ENCODE measurements around the gene PRR23E. TPM values are rescaled to one million over a fixed set of nuclear protein-coding genes. Genes with fewer than 3 reads are reported as not detected.

Gene PRR23E
- total RNA-seq, 2 donors from 2014 or later = not detected

DNA sequence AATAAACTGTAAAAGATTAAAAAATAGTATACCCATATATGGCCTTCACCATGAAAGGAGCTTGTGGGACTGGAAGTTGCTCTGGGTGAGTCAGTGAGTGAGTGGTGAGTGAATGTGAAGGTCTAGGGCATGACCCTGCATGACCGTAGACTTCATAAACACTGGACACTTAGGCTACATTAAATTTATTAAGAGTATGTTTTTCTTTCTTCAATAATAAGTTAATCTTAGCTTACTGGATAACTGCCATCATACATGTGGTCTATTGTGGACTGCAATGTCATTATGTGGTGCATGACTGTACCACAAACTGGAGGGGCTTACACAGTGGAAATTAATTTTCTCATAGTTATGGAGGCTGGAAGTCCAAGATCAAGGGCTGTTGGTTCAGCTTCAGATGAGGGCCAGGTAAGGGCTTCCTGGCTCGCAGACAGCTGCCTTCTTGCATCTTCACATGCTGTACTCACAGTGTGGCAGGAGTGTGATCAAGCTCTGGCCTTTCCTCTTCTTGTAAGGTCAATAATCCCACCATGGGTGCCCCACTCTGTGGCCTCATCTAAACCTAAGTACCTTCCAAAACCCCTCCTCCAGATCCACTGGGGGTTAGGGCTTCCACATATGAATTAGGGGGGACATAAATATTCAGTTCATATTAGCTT lies 40.8 kb upstream of the PRR23E start:
- ATAC-seq = no peak
- intact Hi-C loops (cut with DNase I) = no loop called here
- Histone ChIP-seq H3K36me3 (replicated peaks in 1 of 2; ENCODE audit: insufficient read depth in 1 of 2, low read depth in 2 of 2) (no peaks in the 10 kb centered on the region), H3K4me1 (no peaks in the 10 kb centered on the region), H3K9me3 (no peaks in the 10 kb centered on the region), H3K27me3 (peaks cover 0 to 12% of the 10 kb centered on the region in 2 donors), H3K4me3 (no peak overlapping the region), H3K27ac (no peak overlapping the region)
- TF ChIP-seq, protein P1, sequence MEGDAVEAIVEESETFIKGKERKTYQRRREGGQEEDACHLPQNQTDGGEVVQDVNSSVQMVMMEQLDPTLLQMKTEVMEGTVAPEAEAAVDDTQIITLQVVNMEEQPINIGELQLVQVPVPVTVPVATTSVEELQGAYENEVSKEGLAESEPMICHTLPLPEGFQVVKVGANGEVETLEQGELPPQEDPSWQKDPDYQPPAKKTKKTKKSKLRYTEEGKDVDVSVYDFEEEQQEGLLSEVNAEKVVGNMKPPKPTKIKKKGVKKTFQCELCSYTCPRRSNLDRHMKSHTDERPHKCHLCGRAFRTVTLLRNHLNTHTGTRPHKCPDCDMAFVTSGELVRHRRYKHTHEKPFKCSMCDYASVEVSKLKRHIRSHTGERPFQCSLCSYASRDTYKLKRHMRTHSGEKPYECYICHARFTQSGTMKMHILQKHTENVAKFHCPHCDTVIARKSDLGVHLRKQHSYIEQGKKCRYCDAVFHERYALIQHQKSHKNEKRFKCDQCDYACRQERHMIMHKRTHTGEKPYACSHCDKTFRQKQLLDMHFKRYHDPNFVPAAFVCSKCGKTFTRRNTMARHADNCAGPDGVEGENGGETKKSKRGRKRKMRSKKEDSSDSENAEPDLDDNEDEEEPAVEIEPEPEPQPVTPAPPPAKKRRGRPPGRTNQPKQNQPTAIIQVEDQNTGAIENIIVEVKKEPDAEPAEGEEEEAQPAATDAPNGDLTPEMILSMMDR (IDR thresholded peaks at IDR 0.05) = no peak
- no peak for TF ChIP-seq POLR2A (IDR thresholded peaks at IDR 0.05)
- no peak for DNase-seq
- 78 to 80% methylated on average over 2 of the region's 2 CpGs for WGBS, 2 donors

DNA sequence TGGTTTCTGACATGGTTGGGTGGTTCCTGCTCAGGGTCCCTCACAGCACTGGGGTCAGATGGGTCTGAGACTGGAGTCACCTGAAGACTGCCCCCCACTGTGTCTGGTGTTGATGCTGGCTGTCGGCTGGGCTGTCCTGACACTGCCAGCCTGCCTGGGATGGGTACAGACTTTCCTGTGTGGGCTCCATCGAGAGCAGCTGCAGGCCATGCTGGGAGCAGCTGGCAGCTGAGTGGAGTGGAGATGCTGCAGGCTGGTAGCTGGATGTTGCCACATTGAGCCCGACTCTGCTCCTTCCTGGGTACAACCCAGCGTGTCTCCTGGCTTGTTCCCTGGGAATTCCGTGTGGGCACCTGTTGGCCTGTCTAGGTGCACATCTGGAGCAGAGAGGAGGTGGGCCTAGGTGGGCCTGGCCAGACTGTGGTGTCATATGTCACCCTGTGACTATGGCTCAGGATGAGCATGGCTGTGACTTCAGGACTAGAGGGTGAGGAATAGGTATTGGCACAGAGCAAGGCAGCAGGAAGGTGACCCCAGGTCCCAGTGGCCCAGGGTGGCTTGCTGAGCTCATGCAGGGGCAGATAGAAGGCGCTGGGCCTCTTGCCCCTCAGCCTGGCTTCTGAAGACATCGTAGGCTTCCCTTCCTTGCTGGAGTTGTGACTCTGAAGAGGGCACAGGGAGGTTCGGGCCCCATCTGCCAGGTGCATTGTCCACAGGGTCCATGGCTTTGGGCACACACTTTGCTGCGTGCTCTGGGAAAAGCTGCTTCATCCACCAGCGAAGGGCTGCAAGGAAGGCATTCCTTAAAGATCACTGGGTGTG lies 40.0 kb upstream of the PRR23E start:
- Histone ChIP-seq H3K27ac (no peak overlapping the region), H3K4me3 (no peak overlapping the region), H3K9me3 (no peaks in the 10 kb centered on the region), H3K36me3 (replicated peaks in 1 of 2; ENCODE audit: insufficient read depth in 1 of 2, low read depth in 2 of 2) (no peaks in the 10 kb centered on the region), H3K4me1 (no peaks in the 10 kb centered on the region), H3K27me3 (peaks cover 0 to 5% of the 10 kb centered on the region in 2 donors)
- ATAC-seq (peak; percentile 17), DNase-seq (no peak)
- TF ChIP-seq, protein P1 (IDR thresholded peaks at IDR 0.05) = no peak
- TF ChIP-seq POLR2A (IDR thresholded peaks at IDR 0.05) = no peak
- 85 to 88% methylated on average over 8 to 10 of the region's 10 CpGs for WGBS, 2 donors
- intact Hi-C loops (cut with DNase I) = no loop called here

DNA sequence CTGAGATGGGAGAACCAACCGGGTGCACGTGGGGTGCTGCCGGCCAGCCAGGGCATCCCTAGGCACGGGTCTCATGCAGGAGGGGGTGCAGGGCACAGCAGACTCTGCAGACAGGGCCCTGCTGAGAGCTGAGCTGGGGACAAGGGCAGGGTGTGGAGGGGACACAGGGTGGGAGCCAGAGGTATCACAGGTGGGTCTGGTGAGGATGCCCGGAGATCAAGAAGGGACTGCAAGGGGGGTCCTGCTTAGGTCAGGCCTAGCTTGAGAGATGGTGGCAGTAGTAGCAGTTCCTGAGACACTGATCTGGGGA lies 39.5 kb upstream of the PRR23E start:
- H3K27me3 ChIP-seq = peaks cover 0 to 5% of the 10 kb centered on the region in 2 donors
- no peak for DNase-seq
- no peaks in the 10 kb centered on the region for H3K4me1 ChIP-seq
- no peak for ATAC-seq
- TF ChIP-seq, protein P1 (IDR thresholded peaks at IDR 0.05) = no peak
- TF ChIP-seq POLR2A (IDR thresholded peaks at IDR 0.05) = no peak
- 69 to 98% methylated on average over 5 of the region's 5 CpGs for WGBS, 2 donors
- intact Hi-C loops (cut with DNase I) = no loop called here
- H3K27ac ChIP-seq = no peak overlapping the region
- no peaks in the 10 kb centered on the region for H3K36me3 ChIP-seq (replicated peaks in 1 of 2; ENCODE audit: insufficient read depth in 1 of 2, low read depth in 2 of 2)
- no peaks in the 10 kb centered on the region for H3K9me3 ChIP-seq
- H3K4me3 ChIP-seq = no peak overlapping the region

DNA sequence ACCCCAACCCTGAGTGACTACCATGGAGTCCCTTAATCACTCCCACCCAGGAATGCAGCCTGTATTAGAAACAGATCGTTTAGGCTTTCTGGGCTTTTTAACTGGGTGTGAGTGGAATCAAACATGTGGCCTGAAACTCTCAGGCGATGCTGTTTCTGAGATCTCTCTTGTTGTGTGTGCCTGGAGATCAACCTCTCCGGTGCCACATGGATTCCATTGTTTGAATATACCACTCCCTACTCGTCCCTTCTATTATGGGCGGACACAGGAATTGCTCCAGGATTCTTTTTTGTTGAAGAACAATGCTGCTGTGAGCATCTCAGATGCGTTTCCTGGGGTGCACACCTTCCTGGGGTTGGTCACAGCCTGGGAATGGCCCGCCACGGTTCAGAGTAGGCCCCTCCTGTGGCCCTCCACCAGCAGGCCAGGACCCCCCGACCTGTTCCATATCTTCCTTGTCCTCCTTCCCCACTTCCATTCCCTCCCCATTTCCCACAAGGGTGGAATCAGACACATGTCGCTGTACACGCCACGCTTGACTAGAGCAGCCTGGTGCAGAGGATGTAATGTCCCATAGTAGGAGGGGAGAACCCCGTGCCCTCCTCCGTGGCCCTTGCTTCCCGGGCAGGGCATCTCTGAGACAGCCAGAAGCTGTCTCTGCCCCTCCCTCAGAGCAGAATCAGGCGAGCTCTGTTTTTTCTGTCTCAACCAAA lies 36.4 kb upstream of the PRR23E start:
- DNase-seq (no peak), ATAC-seq (no peak)
- H3K4me1 ChIP-seq = no peaks in the 10 kb centered on the region
- H3K27me3 ChIP-seq = peaks cover 0 to 5% of the 10 kb centered on the region in 2 donors
- intact Hi-C loops (cut with DNase I) = no loop called here
- WGBS, 2 donors = 56 to 59% methylated on average over 16 of the region's 16 CpGs
- no peak overlapping the region for H3K4me3 ChIP-seq
- H3K36me3 ChIP-seq (replicated peaks in 1 of 2; ENCODE audit: insufficient read depth in 1 of 2, low read depth in 2 of 2) = no peaks in the 10 kb centered on the region
- TF ChIP-seq POLR2A (IDR thresholded peaks at IDR 0.05) = no peak
- TF ChIP-seq, protein P1 (IDR thresholded peaks at IDR 0.05) = no peak
- no peak overlapping the region for H3K27ac ChIP-seq
- no peaks in the 10 kb centered on the region for H3K9me3 ChIP-seq
